Measurements from ENCODE around the gene STMN3.
"Not testable (repeated sequence)": the region's sequence is repeated elsewhere in the genome, so short reads cannot be mapped to it uniquely, and the experiment has no call there.

STMN3 gene

DNA sequence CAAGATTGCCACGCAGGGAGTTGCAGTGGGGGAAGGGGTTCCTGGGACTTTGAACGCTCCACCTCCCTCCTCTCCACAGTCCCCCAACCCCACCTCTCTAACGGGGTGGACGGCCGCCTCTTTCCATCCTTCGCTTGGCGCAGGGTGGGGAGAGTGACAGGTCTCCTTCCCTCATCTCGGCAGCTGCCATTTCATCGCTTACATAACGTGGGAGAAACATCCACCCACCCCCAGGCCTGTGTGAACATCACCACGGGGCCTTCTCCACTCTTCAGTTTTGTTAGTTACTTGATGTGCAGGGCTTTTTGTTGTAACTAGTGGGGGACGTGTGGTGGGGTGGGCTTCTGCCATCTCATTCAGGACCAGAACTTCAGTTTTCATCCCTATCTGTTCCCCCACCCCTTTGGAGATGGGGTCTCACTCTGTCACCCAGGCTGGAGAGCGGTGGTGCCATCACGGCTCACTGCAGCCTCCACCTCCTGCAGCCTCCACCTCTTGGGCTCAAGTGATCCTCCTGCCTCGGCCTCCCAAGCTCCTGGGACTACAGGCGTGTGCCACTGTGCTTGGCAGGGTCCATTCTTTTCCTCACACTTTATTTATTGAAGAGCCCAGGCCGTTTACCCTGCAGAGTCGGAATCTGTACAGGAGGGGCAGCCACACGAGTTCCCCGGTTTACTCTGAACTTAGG lies 22.6 kb upstream of the STMN3 start:
- no peak for DNase-seq

DNA sequence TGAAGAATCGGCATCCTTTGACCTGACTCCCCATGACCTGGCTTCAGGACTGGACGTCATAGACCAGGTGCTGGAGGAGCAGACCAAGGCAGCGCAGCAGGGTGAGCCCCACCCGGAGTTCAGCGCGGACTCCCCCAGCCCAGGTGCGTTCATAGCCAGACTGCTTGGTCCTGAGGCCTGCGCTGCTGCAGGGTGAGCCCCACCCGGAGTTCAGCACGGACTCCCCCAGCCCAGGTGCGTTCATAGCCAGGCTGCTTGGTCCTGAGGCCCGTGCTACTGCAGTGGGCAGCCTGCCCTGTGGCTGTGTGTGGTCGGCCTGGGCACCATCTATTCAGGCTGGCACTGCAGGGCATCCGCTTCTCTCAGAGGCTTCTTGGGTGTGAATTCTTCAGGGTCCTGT lies 20.7 kb upstream of the STMN3 start:
- no peak for DNase-seq

DNA sequence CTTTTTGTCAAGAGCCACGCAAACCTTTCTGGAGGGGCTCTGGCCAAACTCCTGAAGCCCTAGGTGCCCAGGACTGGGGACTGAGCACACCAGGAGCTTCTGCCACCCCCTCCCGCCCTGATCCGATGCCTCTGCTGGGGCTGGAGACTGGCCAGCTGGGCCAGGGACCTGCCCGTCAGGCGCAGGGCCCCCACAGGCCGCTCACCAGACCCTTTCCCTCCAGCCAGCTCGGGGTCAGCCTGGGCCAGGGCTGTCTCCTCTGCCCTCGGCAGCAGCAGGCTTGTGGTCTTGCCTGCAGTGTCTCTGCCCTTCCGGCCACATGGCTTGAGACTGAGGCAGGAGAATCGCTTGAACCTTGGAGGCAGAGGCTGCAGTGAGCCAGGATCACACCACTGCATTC lies 19.4 kb upstream of the STMN3 start:
- no peak for DNase-seq

DNA sequence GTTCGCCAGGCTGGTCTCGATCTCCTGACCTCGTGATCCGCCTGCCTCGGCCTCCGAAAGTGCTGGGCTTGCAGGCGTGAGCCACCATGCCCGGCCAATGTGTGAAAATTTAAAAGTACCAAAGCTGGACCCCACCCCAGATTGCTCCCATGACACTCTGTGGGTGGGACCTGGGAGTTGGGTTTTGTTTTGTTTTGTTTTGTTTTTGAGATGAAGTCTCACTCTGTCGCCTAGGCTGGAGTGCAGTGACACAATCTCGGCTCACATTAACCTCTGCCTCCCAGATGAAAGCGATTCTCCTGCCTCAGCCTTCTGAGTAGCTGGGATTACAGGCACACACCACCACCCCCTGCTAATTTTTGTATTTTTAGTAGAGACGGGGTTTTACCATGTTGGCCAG lies 18.5 kb upstream of the STMN3 start:
- DNase-seq: not testable (repeated sequence)

DNA sequence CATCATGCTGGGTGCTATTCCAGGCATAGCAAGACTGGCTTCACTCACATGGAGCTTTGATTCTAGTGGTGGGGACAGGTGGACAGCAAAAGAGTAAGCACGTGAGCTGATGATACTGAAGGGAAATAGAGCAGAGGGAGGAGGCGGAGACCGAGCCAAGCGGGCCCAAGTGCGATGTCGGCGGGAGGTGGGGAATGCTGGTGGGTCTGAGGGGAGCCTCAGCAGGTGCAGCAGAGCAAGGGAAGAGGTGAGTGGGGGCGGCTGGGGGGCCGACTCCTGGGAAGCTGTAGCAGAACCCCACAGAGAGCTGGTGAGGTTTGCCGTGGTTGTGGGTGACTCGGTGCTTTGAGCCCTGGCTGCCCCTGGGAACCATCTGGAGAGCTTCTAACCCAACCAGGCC lies 15.1 kb upstream of the STMN3 start:
- DNase-seq: no peak

DNA sequence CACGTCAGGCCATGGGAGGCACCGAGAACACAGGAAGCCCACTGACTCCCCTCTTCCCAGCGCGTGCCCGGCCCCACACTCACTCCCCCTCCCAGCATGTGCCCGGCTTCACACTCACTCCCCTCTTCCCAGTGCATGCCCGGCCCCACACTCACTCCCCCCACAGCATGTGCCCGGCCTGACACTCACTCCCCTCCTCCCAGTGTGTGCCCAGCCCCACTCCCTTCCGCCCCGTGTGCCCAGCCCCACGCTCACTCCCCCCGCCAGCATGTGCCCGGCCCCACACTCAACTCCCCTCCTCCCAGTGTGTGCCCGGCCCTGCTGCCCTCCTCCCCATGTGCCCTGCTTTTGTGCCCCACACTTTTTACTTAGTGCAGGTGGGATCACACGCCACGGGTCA lies 14.6 kb upstream of the STMN3 start:
- DNase-seq: no peak

DNA sequence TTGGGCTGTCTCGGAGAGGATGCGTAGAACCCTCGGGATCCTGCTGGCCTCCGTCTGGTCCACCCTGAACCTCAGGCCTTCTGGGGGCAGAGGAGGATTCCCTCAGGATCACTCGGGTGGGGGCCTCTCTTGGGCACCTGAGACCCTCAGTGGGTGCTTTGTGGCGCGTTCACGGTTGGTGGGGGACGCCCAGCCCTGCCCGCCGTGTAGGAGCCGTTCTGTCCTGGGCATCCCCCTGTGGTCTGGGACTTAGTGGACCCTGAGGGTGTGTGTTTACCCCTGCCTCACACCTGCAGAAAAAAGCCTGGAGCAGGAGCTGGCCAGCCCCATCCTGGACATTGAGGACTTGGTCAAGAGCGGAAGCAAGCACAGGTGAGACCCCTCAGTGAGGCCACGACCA lies 12.5 kb upstream of the STMN3 start:
- no peak for DNase-seq

DNA sequence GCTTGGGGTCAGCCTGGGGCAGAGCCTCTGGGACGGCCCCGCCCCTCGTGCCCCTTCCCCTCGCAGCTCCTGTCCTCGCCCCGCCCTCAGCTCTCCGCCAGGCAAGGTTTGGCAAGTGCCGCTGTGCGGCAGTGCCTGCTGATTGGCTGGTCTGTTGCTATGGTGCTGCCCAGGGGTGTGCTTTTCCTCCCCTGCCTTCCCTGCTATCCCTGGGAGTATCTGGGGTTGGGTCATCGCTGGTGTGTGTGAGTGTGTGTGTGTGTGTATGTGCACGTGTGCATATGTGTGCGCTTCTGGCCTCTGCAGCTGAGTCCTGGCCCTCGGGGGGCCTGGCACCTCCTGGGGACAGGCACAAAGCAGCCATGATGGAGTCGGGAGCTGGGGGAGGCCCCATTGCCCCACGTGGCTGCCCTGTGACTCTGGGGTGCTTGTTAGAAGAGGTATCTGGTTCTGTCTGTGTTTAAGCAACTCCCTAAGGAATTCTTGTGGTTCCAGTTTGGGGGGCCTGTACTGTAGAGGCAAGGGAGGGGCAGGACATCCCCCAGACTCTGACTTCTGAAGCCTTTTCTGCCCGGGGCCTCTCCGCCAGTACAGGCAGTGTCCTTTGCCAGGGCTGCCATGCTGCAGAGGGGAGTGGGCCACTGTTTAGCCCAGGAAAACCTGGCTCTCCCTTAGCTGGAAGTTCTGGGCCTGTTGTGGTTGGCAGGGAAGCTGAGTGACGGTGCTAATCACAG lies 11.8 kb upstream of the STMN3 start:
- no peak for DNase-seq

DNA sequence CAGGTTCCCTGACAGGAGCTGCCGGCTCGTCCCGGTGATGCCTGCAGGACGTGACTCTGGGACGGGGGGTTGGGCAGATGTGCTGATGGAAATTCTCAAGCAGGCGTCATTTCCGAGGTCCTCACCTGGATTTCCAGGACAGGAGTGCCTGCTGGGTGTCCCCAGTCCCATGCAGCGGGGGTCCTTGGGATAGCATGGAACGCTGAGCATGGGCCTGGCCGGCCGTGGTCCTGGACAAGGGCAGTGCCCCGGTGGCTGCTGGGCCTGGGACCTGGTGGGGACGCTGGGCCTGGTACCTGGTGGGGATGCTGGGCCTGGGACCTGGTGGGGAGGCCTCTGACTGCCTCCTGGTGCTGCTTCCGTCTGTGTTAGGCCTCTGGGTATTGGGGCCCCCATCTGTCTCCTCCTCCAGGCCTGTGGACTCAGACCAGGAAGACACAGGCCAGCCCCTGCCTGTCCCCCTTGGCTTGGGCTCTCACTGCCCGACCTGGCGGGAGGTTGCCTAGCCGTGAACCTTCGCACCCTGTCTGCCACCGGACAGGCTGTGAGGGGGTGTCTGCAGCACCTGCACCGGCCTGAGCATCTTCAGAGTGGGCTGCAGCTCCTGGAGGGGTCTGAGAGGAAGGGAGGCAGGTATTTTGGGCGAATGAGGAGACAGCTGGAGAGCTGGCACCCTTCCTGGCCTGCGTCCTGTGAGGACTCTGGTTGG lies 11.1 kb upstream of the STMN3 start:
- DNase-seq: no peak

DNA sequence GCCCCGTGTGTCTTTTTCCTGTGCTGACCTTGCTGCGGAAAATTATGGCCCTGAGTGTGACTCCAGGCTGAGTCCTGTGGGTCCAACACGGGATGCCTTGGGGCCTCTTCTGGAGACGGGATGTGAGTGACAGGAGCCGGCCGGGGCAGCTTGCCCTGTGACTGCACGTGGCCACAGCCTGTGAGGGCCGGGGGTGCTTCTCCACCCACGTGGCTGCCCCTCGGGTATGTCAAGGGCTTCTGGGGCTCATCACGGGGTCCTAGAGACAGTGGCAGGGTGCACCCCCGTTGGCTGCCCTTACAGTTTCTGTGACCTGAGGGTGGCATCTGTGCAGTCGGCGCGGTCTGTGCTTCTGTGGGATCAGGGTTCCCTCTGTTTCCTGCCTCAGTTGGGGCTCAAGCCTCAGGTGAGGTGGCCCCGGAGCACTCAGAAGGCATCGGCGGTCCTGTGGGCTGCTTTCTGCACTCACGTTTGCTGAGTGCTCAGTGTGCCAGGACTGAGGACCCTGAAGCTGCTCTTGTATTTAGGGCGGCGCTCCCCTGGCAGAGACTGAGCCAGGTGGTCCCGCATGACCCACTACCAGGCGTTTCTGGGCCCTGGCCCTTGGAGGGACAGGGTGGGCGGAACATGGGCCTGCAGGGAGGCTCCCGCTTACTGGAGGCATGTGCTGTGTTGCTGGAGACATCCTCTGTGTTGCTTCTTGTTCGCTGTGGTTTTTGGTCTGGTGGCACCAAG lies 10.3 kb upstream of the STMN3 start:
- no peak for DNase-seq

DNA sequence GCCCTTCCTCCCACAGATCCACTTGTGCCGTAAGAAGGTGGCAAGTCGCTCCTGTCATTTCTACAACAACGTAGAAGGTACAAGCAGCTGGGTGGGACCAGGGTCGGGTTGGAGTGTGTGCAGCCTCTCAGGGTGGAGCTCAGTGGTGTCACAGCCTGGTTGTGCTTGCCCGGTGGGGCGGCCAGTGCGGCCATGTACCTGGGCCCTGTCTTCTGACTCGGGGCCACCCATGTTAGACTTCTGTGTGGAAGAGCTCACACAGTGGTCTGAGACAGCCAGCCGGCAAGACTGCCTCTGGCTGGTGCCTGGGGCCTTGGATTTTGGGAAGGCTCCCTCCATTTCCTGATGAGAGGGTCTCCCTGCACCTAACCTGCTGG lies 9.6 kb upstream of the STMN3 start:
- no peak for DNase-seq

DNA sequence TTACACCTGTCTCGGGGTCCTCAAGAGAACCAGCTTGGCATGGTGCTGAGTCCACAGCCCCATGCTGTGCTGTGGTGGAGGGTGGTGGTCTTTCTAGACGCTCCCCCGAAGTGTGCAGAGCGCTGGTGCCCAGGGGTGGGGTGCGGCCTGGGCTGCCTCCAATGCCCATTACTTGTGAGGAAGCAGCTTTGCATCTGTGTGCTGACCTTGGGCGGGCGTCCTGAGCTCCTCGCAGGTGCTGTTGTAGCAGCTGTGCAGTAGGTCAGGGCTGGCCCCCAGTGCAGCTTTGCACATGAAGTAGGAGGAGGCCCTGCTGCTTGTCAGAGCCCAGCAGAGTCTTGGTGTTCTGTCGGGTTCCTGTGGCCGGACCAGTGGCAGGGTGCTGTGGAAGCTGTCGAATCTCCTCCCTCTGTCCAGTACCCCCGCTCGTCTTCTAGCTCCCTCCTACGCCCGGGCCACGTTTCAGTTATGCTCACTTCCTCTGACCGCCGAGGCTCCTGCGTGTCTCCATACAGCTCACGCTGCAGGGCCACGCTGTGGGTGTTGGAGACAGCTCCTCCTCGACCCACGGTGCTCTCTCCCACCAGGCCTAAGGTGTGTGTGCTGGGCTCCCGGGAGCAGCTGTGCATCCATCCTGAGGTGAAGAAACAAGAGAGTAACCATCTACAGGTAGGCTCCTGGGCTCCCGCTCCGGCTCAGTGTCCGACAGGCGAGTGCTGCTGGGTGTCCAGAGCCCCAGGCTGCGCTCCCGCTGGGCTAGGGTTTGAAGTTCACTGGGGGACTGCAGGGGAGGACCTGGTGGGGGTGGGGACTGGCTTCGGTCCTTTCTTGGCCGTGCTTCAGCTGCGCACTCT lies 9.0 kb upstream of the STMN3 start:
- DNase-seq: no peak

DNA sequence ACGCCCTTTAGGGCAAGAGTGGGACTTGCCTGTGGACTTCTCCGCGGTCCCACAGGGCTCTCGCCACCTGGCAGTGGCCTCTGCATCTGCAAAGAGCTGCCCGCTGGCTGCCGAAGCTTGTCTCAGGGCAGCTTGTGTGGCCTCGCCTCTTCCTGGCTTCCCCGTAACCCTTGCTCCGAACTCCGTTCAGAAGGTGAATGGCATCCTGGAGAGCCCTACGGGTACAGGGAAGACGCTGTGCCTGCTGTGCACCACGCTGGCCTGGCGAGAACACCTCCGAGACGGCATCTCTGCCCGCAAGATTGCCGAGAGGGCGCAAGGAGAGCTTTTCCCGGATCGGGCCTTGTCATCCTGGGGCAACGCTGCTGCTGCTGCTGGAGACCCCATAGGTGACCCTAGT lies 7.9 kb upstream of the STMN3 start:
- DNase-seq: no peak

DNA sequence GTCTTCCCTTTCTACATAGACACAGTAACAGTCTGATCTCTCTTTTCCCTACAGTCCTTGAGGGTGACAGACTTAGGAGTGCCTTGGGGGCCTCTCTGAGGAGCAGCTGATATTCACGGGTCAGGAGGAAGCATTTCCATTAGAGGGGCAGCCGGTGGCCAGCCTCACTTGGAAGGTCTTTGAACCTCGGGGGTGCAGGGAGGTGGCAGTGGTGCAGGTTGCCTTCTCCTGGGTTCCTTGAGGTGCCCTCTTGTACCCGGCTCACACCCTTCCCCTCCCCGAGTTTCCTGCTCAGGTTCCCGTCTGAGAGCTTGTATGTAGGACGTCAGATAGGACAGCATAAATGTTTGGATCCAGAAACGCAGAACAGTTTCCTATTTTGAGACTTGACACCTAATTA lies 7.4 kb upstream of the STMN3 start:
- DNase-seq: no peak

DNA sequence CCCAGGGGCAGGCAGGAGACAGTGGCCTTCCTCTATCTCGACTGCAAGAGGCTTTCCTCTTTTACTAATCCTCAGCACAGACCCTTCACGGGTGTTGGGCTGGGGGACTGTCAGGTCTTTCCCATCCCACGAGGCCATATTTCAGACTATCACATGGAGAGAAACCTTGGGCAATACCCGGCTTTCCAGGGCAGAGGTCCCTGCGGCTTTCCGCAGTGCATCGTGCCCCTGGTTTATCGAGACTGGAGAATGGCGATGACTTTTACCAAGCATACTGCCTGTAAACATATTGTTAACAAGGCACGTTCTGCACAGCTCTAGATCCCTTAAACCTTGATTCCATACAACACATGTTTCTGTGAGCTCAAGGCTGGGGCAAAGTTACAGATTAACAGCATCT lies 7.0 kb upstream of the STMN3 start:
- DNase-seq: not testable (repeated sequence)

DNA sequence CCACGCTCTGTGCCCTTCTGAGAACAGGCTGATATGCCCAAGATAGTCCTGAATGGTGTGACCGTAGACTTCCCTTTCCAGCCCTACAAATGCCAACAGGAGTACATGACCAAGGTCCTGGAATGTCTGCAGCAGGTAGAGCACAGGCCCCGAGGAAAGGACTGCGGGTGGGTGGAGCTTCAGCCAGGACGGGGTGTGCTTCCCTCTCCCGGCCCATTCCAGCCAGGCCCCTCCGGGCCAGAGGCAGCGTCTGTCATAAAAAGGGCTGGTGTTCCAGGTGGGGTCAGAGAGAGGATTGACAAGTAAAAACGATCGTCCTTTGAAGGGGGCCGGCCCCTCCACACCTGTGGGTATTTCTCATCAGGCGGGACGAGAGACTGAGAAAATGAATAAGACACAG lies 6.1 kb upstream of the STMN3 start:
- no peak for DNase-seq

DNA sequence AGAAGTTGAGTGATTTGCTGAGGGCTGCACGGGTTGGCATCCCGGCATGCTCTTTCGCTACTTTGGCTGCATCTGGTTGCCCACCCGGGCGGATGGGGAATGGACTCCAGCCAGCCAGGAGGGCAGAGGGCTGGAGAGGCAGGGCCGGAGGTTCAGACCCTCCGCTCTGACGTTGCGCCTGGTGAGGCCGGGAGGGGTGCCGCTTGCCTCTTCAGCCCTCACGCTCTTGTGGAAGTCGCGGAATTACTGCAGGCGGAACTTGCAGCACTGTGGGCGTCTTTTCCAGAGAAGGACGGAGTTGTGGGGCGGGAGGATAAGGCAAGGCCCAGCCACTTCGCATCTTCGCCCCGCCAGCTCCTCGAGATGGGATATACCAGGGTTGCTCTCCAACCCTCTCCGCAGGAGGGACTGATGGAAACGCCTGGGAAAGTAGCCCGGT lies 5.5 kb upstream of the STMN3 start:
- DNase-seq: no peak

DNA sequence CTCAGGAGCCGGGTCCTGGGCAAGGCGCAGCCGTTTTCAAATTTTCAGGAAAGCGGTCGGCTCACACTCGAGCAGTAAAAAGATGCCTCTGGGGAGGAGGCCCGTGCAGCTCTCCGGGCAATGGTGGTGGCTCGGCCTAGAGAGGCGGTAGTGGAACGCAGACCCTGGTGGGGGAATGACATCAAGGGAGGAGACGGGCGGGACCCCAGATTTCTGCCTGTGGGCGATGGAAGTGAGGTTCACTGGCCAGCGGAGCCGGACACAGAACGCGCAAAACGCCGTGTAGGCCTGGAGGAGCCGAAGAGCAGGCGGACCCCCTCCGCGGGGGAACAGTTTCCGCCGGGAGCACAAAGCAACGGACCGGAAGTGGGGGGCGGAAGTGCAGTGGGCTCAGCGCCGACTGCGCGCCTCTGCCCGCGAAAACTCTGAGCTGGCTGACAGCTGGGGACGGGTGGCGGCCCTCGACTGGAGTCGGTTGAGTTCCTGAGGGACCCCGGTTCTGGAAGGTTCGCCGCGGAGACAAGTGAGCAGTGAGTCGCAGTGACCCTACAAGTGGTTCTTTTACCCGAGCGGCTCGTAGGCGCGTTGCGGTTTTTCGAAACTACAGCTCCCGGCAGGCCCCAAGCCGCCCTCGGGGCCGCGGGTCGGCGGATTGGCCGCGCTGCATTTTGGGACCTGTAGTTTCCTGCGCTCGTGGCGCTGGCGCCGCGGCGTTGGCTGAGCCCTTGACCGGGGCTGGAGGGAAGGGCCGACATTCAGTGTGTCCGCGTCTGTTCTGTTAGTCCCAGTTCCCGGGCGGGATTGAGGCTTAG lies 4.9 kb upstream of the STMN3 start, which contains the start of gene RTEL1:
Gene RTEL1 (plus strand): TSS at position 376 of the 812 bp plus-strand sequence. CDS start 1,091 bp downstream, outside the sequence.
- DNase-seq: peak; percentile 96

DNA sequence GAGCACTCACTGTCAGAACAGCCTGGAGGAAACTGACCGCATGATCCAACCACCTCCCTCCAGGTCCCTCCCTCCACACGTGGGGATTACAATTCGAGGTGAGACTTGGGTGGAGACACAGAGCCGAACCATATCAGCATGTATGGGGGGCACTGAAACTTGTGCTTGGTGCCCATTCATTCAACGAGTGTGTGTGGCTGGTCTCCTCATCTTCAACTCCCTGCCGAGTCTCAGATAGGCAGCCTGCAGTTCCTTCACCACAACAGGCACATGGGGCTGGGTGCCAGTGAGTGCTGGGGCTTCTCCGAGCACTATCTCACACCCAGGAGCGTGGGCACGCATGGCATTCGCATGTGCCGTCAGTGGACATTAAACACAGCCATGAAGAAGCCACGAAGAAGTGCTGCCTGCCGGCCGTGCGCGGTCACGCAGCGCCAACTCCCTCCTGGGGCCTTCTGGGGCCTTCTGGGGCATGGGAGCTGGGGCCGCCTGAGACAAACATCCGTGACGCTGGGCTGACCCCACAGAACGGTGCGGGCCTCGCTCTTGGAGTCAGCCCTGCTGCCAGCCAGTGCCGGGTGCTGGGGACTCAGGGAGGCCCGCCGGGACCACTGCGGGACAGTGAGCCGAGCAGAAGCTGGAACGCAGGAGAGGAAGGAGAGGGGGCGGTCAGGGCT lies 4.2 kb upstream of the STMN3 start:
- DNase-seq: no peak

DNA sequence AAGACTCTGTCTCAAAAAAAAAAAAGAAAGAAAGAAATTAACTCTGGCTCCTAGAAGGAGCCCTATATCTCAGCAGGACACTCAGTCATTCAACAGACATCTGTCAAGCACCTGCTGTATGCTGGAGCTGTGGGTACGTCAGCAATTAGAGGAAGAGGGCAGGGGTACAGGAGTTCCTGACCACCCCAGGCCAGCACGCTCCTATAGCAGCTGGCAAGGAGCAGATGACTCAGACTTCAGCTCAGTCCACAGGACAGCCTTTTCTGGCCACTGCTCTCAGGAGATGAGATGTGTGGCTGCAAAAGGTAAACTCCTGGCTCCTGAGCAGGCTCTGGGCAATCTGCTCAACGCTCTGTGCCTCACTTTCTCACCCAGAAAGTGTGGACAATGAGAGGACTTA lies 3.2 kb upstream of the STMN3 start:
- no peak for DNase-seq

DNA sequence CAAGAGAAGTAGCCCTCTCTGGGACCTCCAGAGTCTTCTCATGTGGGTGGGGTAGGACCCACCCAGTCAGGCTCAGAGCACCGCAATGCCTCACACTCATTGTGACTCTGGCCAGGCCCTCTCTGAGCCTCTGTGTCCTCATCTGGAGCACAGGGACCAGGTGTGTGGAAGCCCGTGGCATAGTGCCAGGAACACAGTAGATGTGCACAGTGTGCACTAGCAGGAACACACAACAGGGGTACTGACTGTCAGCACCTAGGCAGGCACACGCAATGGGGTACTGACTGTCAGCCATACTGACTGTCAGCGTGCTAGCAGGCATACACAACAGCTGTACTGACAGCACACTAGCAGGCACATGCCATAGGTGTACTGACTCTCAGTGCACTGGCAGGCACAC lies 2.0 kb upstream of the STMN3 start:
- no peak for DNase-seq

All from NCI-H510A treated with DMSO at 0.1 percent for 48 hours (cell line).